ENCODE measurements around the gene TNFSF12.

GRCh38 chr17:7576432-7576937, 27.6 kb downstream of the TNFSF12 start:
- TF ChIP-seq CTCF (conservative IDR thresholded peaks at IDR 0.05; ENCODE audit: low read length) (no peak), EZH2phosphoT487 (IDR thresholded peaks at IDR 0.05; ENCODE audit: borderline replicate concordance, low read depth, low read length) (no peak)
